ENCODE measurements around the gene SLC41A3.

Gene SLC41A3

DNA sequence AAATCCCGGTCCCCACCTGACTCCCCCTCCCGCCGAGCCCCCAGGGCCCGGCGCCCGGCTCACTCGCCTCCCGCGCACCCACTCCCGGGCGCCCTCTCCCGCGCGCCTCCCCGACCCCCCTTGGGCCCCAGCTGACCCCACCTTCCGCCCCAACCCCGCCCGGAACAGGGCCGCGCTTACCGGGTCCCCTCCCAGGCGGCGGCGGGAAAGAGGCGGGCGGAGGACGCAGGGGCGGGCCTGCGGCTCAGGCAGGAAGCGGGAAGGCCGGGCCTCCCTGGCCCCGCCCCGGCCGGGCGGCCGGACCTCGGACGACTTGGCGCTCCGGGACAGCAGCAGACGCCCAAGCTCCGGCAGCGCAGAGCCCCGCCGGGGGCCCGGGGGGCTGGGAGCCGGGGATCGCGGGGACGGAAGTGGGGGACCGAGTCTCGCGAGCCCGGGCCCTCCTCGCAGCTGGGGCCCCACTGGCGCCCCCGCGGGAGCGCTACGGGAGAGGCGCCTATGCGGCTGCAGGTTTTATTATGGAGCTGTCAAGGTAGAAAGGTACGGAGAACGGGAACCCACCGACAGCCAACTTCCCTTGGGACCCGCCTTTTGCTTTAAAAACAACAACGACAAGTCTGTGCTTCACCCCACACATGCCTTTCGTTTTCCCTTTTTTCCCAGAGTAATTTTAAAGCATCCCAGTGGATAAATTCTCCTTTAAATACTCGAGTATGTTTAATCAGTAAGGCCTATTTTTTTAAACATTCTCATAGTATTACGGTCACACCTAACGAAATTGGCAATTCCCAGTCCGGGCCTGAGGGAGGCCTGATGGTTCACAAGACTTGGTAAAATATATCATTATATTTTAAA, at the start of gene SLC41A3:
TSS of gene SLC41A3 (minus strand) at position 212 of the 855 bp plus-strand sequence. CDS start 15,905 bp downstream, outside the sequence.
- DNase-seq (ENCODE audit: low read depth) = peak; percentile 73

DNA sequence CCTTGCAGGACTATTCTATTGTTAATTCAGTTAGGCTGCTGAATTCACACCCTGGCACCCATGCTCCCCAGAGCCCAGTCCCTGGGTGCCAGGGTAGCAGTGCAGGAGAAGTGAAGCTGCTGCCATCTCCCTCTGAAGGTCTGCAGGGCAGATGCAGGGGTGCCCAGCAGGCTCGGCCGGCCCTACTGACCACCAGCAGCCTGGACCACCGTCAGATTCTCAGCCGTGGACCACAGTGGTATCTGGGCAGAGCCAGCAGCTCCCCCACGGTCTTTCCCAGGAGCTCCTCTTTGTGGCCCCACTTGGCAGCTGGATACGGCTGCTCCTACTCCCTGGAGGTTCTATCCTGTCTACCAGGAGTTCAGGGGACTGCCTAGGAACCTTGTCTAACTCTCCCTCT, 49.7 kb upstream of the SLC41A3 start:
- DNase-seq (ENCODE audit: low read depth) = no peak

DNA sequence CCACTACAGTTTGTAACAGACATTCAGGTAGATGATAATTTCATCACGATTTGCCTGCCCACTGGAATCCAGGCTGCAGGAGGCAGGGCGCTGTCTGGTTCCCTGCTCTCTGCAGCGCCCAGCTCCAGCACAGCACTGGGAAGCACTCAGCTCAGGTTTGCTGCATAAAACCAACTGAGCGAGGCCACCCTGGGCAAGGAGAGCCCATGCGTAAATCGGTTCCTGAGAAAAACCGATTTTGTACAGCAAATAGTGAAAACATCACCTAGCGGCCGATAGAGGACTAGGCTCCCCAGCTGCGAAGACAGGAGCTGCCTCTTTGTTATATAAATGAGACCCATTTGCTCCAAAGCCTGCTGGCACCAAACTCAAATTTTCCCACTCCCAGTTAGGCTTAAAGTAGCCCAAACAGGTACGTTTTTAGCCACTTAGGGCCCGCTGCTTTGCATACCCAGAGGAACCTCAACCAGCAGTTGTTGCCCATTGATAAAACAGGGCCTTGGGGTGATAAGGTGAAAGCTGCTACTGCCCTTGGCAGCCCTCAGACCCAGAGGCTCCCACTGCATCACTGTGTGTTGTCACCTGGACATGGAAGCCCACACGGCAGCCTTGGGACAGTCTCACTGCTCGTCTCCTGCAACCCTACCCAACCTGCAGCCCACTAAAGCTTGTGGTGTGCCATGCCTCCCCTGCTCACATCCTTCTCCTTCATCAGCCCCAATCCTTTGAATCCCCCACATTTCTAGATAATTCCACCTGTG, 49.0 kb upstream of the SLC41A3 start:
- DNase-seq (ENCODE audit: low read depth) = no peak

DNA sequence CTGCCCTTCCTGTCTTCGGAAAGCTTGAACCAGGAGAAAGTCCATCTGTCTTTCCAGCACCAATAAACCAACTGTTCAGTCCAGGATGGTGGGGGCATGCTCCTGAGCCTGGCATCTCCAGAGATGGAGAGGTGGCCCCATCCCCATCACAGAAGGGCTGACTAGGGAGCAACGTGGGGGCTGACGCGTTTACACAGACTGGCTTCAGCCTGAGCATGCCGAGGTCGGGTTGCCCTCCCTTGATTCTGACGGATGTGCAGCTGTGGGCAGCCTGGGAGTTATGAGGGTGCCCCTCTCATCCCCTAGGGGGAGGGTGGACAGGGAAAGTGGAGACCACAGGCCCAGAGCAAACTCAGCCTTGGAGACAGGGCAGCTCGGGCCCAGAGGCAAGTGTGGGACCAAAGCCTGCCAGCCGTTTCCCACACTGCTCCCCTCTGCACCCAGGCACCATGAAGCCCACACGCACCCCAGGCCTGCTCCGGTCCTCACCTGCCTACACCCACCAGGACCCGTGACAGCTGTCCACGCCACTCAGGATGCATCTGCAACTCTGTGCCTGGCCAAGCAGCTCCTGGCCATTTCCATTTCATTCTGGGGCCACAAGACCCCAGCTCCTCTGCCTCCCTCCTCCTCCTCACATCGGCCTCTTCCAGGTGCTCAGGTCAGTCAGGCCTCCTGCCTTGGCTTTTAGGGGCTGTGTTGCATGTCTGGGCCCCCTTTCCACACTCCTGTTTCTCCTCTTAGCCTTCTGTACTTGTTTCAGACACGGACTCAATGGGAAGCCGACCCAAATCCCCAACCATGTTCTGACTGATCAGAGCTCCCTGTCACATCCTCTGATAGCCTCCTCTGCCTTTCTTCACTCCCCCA, 48.2 kb upstream of the SLC41A3 start:
- DNase-seq (ENCODE audit: low read depth) = no peak

DNA sequence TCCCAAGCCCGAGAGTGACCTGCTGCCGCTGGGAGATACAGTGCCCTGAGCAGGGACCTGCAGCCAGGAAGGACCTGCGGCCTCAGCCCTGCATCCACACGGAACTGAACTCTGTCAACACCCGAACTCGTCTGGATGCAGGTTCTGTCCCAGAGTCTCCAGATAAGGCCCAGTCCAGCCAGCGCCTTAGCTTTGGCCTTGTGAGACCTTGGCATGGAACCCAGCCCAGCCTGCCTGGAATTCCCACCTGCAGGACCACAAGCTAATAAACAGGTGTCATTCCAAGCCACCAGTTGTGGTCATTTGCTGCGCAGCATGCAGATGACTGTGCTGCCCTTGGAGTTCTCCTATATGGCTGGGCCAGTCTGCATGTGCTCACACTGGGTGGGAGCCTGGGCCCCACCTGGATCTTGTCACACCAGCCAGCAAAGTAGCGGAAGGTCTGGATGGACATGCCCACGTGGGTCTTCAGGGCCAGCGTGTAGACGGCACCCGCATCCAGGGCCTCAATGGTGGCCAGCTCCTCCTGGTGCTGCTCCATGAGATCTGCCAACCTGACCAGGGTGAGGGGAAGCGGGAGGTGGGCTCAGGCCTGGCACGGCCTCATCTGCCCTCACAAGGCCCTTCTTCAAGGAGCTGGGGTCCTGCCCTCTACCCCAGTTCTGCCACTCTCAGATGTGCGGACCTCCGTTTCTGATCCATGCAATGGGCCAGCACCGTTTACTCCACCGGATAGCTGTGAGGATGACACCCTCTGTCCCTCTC, 47.2 kb upstream of the SLC41A3 start:
- no peak for DNase-seq (ENCODE audit: low read depth)

DNA sequence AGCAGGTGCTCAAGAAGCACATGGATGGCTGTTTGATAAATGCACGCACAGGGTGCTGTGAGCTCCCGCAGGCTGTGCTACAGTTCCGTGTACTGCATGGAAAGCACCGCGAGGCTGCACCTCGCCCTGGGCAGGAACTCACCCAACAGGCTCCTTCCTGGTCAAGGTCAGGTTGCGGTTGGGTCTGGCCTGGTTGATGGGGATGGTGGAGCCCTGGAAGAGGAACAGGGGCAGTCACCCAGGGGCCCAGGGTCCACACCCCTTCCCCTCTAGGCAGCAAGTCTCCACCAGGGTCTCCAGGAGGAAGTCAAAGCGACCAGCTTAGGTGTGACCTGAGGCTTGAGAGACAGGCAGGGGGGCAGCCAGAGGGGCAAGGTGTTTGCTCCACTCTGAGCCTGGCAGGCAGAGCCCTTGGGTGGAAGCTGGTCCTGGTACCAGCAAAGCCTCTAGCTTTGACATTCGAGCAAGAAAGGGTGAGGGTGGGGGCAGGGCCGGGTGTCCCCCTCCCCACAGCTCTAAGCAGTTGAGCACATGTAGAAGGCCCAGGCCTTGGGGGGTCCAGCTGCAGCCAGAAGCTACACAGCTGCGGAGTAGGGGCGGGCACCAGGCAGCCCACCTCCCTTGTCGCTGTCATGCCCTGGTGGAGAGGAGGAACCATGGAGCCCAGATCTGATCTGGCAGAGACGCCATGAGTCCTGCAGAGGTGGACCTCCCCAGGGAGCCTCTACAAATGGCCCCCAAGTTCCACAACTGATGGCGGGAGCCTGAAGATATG, 46.3 kb upstream of the SLC41A3 start:
- no peak for DNase-seq (ENCODE audit: low read depth)

DNA sequence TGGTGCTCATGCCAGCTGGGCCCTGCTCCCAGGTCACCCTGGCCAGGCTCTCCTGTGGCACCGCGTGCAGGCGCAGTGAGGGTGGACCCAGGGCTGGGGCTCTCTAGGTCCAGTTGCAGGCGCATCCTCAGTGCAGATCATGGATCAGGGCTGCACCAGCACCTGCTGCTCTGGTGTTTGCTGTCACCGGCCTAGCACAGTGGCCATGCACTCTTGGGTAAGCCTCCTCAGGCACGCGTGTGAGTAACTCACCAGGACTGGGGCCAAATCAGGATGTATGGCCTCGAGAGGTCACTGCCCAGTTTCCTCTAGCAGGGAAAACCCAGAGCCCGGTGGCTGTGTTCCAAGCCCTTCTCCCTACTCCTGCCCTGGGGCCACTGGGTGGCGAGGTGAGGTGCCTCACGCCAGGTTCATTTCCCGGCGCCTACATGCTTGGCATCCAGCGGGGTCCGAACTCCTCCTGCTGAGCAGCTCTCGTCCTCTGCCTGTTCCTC, 45.5 kb upstream of the SLC41A3 start:
- DNase-seq (ENCODE audit: low read depth) = no peak

DNA sequence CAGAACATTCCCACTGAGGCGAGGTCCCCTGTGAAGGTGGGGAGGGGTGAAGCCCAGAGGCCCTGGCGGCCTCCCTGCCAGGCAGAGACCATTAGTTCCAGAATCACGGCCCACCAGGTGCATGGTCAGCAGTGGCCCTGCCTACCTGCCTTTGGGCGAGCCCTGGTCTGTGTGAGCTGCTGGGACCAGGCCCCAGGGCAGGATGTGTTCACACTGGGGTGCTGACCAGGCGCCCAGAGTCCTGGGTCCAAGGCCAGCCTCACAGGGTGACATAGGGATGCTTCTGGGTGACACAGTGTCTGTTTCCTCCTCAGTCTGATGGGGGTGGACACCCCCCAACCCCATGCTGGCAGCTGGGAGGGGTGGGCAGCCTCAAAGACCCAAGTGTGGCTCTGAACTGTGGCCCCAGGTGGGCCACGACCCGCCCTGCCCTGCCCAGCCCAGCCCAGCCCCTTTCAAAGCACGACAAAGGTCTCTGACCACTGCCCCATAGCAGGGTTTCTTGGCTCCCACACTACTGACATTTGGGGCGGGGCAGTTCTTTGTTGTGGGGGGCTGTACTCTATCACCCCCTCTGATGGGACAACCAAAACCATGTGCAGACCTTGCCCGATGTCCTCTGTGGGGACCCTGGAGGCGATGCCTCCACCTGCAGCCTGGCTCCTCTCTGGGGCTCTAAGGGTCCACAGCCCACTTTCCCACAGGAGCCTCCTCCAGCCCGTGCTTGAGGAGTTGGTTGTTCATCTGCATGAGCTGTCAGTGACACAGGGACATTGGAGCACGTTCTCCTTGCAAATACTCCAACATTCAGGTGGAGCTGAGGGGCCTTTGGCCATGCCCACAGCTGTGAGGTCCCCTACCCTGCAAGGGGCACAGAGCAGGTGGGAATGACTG, 44.8 kb upstream of the SLC41A3 start:
- no peak for DNase-seq (ENCODE audit: low read depth)

DNA sequence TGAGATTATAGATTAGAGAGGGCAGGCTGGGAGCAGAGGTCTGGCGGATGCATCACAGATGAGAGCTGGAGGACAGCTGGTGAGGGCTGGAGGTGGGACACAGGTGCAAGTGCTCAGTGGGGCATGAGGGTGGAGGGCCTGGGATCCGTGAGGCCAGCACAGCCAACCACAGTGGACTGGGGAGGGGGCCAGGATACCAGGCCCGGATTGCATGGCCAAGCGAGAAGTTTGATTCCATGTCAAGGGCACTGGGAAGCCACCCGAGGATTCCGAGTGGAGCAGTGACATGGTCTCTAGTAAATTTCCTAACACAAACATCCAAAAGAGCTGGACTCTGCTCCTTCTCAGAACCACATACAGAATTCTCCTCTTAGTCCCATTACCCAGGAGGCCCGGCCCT, 44.0 kb upstream of the SLC41A3 start:
- DNase-seq (ENCODE audit: low read depth) = no peak

DNA sequence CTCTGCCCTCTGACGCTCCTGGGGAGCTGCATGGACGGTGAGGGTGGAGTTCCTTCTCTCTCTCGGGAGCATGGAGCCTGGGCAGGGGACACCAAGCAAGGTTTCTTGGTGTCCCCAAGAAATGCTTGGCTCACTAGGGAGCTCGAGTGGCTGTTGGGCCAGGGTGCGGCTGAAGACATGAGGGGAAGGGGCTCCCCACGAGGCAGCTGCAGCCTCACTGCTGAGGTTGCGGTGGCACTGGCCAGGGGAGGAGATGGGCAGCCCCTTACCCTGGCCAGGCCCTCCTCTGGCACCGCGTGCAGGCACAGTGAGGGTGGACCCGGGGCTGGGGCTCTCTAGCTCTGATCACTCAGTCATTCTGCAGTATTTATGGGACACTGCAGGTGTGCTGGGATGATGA, 43.5 kb upstream of the SLC41A3 start:
- DNase-seq (ENCODE audit: low read depth) = no peak

DNA sequence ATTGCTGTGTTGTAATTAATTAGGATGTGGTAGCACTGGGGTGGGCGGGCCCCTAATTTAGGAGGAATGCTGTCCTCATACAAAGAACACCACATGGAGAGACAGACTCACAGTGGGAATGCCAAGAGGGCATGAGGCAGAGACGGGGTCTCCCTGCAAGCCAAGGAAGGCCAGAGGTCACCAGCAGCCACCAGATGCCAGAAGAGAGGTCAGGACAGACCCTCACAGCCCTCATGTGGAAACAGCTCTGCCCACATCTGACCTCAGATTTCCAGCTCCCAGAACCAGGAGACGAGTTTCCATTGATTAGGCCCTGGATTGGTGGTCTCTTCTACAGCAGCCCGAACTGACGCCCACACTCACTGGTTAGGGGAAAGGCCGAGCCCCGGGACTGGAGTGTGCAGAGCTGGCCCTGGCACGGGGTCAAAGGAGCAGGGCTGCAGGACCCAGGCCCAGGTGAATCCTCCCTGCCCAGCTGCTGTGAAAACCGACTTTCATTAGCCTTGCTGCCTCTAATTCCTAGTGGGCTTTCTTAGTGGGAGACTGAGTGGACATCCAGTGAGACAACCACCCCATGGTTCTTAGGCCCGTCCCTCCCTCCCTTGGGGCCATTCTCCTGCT, 43.0 kb upstream of the SLC41A3 start:
- DNase-seq (ENCODE audit: low read depth) = no peak

DNA sequence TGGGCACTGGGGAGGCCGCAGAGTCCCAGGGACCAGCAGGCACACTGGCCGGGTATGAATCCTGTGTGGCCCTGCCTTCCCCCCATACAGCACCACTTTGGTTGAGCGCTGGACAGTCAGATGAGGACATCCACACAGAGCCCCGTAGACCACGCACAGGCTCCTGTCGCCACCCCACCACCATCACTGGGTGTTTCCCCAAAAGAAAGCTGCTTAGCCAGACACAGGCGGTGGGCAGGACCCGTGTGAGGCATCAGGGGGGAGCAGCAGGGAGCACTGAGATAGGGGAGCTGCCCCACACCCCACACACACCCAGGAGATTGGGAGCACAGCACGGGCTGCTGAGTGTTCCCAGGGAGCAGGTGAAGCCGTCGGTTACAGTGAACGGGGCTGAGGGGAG, 42.4 kb upstream of the SLC41A3 start:
- DNase-seq (ENCODE audit: low read depth) = no peak

DNA sequence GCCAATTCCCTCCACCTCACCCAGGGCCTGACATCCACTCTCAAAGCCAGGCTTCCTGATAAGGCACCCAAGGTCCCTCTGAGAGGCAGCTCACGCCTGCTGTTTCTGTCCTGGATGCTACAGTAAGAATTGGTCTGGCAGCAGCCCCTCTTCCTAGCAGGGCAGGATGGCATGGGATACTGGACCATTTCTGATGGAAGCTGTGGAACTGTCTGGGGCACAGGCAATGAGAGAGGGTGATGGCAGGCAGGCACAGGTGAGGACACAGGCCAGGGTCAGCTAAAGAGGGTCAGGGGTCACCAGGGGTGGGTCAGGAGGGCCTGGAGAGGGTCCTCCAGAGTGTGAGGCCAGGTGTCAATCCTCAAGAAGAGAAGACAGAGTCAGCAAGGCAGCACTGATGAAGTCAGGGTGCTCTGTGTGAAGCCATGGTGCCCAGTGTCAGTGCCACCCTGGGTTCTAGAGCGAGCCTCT, 41.9 kb upstream of the SLC41A3 start:
- no peak for DNase-seq (ENCODE audit: low read depth)

DNA sequence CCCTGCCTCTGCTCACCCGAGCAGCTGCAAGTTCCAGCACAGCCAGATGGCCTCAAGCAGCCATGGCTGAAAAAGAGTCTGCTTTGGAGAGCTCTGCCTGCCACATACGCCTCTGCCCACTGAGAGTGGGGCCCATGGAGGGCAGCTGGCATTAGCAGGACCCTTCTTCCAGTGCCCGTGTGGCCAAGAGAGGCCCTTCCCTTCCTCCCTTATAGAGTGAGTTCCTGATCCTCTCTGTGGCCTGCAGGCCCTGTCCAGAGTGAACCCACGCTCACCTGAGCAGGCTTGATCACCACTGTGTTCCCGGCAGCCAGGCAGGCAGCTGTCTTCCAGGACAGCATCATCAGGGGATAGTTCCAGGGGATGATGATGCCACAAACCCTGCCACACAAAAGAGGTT, 41.4 kb upstream of the SLC41A3 start:
- DNase-seq (ENCODE audit: low read depth) = no peak

DNA sequence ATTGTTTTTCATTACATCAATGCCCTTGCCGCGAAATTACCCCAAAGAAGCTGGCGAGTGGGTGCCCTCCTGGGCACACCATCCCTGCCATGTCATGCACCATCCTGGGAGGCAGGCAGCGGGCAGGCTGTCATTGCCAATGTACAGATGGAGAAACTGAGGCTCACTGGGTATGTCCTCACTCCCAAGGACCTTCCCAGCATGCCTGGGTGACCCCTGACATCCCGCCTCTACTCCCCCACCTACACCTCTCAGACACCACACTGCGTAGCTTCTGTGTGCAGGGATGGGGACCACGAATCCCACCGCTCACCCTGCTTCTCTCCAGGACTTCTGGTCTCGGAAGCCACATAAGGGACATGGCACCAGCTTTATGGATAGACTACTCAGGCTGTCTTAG, 41.0 kb upstream of the SLC41A3 start:
- DNase-seq (ENCODE audit: low read depth) = no peak

DNA sequence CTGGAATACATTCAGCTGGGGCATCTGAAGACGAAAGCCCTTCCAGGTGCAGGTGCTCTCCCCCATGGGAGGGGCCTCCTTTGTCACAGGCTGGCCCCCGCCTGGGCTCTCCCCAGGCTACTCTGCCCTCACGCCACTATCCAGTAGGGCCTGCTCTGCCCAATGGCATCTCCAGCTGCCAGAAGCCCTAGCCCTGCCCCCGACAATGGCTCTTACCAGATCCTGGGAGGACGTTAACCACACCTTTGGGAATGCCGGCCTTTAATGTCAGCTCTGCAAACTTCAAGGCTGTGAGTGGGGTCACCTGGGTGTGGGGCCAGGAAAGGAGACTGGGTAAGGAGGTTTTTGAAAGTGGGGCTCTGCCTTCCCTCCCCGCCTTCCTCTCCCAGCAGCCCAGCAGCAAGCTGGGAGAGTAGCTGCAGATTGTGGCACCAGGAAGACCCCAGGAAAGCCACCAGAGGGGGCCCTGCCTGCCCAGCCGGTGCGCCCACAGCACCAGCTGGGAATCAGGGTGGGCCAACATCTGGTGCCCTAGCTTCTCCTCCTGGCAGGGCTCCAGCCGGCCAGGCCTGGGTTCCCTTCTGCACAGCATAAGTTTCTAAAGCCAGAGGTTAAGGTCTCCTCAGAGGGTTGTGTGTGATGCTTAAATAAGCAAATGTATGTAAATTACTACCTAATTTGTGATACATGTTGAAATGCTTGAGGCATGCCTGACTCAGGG, 40.4 kb upstream of the SLC41A3 start:
- no peak for DNase-seq (ENCODE audit: low read depth)

DNA sequence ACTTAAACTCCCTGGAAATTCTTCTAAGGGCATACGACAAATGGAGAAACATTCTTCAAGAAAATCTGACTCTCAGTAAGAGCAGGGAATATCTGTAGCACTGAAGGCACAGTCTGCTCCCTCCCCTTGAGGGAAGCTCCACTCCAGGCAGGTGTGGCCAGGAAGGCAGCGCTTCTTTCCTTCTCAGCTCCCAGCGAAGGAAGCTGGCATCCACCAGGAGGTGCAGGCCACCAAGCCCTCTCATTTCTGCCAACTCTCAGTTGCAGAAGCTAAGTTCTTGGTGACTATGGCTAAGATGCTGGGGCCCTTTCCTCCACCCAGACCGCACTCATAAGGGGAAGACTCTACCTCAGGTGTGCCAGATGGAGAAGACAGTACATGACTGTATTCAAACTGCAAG, 37.7 kb upstream of the SLC41A3 start:
- DNase-seq (ENCODE audit: low read depth) = no peak

DNA sequence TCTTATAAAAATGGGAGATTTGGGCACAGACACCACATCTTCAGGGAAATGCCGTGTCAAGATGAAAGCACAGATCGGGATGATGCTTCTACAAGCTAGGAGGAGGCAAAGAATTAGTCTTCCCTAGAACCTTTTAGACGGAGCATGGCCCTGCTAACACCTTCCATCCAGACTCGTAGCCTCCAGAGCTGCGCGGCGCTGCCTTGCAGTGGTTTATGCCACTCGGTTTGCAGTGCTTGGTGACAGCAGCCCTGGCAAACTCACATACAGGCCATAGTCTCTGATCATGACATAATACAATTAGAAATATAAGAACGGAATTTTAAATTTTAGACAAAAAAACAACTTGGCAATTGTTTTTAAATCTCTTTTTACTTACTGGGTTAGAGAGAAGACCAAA, 37.1 kb upstream of the SLC41A3 start:
- DNase-seq (ENCODE audit: low read depth) = no peak
